Mesothelial cell of epicardium (in vitro differentiated cells): ENCODE measurements around the gene CCSER1. TPM values are rescaled to one million over a fixed set of nuclear protein-coding genes. Genes with fewer than 3 reads are reported as not detected.

Experiments used
- DNase-seq, 2 experiments: peaks; one replicate each; pipeline ENCODE4 v3.0.0; 2021; ENCODE audit warnings: low spot score in 2 of 2; ENCODE audit not compliant: unreplicated experiment in 2 of 2
- H3K27ac Mint-ChIP-seq: 2 replicates; pipeline ENCODE4 v1.8.0; 2021; ENCODE audit warnings: mixed read lengths
- H3K27me3 Mint-ChIP-seq: 2 replicates; pipeline ENCODE4 v1.8.0; 2021; ENCODE audit warnings: low read depth, mixed read lengths
- H3K36me3 Mint-ChIP-seq: 2 replicates; pipeline ENCODE4 v1.8.0; 2021; ENCODE audit warnings: mixed read lengths
- H3K4me1 Mint-ChIP-seq: 2 replicates; pipeline ENCODE4 v1.8.0; 2021; ENCODE audit warnings: mixed read lengths
- H3K4me3 Mint-ChIP-seq: 2 replicates; pipeline ENCODE4 v1.8.0; 2021; ENCODE audit warnings: mild to moderate bottlenecking, moderate library complexity, mixed read lengths
- H3K9me3 Mint-ChIP-seq: 2 replicates; pipeline ENCODE4 v1.8.0; 2021; ENCODE audit warnings: mixed read lengths
- total RNA-seq: library from RNA; stranded (reverse); gene quantifications from 3 replicates; pipeline ENCODE4 v1.2.1, GENCODE V29; 2021
- TF ChIP-seq, protein P1 (sequence below): fragments of 200-600 bp; sonication (generic); IDR thresholded peaks from one replicate; pipeline ENCODE4 v1.5.0; 2021; ENCODE audit warnings: antibody characterized with exemption; ENCODE audit not compliant: unreplicated experiment

The CCSER1 gene
- total RNA-seq, 1 donor from 2014 or later: 7.2 TPM

DNA sequence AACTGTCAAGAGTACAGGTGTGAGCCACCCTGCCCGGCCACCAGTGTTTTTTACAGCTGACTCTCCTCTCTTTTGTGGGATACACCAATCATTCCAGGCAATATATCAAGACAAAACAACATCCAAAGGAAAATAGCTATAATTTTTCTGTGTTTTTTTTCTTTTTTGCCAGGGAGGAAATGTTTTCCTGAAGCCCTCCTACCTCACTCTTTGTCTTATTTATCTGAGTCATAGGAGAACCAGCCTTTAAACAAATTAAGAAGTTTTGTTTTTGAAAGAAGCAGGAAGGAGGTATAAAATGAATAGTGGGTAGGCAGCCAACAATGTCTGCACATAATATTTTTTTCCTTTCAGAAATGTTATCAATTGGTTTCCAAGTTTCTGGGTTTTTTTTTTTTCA, 493.9 kb downstream of the CCSER1 start:
- Mint-ChIP-seq H3K4me1 (peaks cover 35% of the 10 kb centered on the region), H3K27me3 (no peaks in the 10 kb centered on the region), H3K4me3 (no peak overlapping the region), H3K27ac (no peak overlapping the region), H3K36me3 (no peaks in the 10 kb centered on the region), H3K9me3 (peaks cover 3% of the 10 kb centered on the region)
- TF ChIP-seq, protein P1, sequence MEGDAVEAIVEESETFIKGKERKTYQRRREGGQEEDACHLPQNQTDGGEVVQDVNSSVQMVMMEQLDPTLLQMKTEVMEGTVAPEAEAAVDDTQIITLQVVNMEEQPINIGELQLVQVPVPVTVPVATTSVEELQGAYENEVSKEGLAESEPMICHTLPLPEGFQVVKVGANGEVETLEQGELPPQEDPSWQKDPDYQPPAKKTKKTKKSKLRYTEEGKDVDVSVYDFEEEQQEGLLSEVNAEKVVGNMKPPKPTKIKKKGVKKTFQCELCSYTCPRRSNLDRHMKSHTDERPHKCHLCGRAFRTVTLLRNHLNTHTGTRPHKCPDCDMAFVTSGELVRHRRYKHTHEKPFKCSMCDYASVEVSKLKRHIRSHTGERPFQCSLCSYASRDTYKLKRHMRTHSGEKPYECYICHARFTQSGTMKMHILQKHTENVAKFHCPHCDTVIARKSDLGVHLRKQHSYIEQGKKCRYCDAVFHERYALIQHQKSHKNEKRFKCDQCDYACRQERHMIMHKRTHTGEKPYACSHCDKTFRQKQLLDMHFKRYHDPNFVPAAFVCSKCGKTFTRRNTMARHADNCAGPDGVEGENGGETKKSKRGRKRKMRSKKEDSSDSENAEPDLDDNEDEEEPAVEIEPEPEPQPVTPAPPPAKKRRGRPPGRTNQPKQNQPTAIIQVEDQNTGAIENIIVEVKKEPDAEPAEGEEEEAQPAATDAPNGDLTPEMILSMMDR: no peak
- DNase-seq: no peak

DNA sequence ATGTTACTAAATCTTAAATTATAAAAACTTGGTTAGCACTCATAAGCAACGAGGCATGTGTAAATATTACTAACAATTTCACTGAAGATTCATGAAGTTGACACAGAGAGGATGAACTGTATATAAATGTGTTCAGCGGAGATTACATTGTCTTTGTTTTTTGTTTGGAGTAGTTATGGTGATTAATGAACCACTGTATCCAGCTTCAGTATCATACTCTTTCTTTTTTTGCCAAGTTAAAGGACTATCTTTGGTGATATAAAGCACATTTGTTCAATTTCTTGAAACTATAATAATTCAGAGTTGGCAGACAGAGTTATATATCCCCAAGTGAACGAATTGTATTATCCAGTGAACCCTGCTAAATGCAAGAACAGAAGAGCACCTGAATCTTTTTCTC, 497.6 kb downstream of the CCSER1 start:
- H3K4me3 Mint-ChIP-seq: no peak overlapping the region
- peaks cover 3% of the 10 kb centered on the region for H3K9me3 Mint-ChIP-seq
- no peak overlapping the region for H3K27ac Mint-ChIP-seq
- no peaks in the 10 kb centered on the region for H3K36me3 Mint-ChIP-seq
- peaks cover 30% of the 10 kb centered on the region for H3K4me1 Mint-ChIP-seq
- TF ChIP-seq, protein P1: no peak
- no peak for DNase-seq
- H3K27me3 Mint-ChIP-seq: no peaks in the 10 kb centered on the region

DNA sequence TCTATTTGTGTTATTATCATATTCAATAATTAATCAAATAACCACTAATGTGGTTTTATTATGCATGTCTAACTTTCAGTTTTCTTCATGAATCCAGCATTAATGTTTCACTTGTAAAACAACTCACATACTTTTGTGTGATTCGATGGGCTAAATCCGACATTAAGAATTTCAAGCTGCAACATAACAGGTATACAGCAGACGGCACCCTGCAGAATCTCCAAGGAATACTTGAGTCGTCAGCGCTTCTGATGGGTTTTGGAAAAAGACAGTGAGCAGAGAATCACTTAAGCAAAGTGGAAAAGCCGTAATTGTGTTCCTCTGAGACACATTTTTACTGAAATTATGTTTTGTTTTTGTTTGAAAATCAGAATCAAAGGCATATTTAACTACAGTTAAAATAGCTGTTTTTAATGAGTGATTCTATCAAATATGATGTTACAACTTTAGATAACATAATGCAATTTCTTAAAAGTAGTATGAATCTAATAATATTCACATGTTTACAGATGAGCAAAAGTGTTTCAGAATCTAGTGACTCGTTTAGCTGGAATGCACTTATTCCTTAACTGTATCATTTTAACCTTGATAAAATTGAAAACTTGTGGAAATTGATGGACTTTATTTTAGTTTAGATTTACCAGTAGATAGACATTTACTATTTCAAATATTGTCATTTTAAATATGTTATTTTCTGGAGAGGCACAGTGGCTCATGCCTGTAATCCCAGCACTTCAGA, 514.8 kb downstream of the CCSER1 start:
- Mint-ChIP-seq H3K9me3 (peaks cover 4% of the 10 kb centered on the region), H3K36me3 (no peaks in the 10 kb centered on the region), H3K27ac (no peak overlapping the region), H3K27me3 (no peaks in the 10 kb centered on the region), H3K4me1 (no peaks in the 10 kb centered on the region), H3K4me3 (no peak overlapping the region)
- no peak for DNase-seq
- TF ChIP-seq, protein P1: no peak

DNA sequence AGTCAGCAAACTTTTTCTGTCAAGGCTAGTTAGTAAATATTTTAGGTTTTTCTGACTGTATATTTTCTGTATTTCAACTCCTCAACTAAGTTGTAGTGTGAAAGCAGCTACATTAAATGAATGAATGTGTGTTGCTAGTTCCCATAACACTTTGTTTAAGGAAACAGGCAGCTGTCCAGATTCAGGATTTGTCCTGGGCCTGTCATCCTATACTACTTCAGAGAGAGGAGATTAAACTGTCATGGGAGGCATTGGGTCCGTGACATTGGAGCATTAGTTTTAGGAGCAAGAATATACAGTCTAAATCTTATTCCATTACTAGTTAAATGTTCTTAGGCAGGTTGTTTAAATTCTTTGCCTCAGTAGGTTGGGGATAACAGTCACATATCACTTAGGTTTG, 516.0 kb downstream of the CCSER1 start:
- TF ChIP-seq, protein P1: no peak
- no peaks in the 10 kb centered on the region for H3K36me3 Mint-ChIP-seq
- H3K27ac Mint-ChIP-seq: no peak overlapping the region
- no peaks in the 10 kb centered on the region for H3K9me3 Mint-ChIP-seq
- no peak overlapping the region for H3K4me3 Mint-ChIP-seq
- no peaks in the 10 kb centered on the region for H3K4me1 Mint-ChIP-seq
- no peak for DNase-seq
- no peaks in the 10 kb centered on the region for H3K27me3 Mint-ChIP-seq

DNA sequence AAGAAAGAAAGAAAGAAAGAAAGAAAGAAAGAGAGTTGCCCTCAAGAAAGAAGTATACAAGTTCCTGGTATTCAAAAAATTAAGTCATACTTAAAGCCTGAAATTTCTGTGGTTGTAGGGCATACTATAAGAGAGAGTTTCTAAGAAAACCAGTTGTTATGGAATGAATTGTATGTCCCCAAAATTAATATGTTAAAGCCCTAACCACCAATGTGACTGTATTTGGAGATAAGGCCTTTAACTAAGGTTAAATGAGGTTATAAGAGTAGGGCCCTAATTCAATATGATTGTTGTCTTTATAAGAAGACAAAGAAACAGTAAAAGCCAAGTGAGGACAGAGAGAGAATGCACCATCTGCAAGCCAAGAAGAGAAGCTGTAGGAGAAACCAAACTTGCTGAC, 521.1 kb downstream of the CCSER1 start:
- TF ChIP-seq, protein P1: no peak
- no peak overlapping the region for H3K27ac Mint-ChIP-seq

DNA sequence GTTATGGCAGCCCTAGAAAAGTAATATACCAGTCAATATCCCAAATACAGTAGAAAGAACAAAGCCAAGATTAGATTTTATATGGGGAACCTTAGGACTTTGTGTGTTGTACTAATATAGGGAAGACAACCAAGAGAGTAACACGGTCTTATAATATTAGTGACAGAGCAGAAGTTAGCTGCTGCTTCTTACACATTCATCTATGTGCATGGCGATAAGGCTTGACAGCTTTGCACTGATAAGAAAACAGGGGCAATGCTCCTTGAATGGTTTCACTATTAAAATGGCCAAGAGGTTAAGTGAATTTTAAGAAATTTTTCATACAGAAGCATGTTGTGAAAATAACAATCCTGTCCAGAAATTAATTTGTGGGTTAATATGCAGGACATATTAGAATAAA, 521.6 kb downstream of the CCSER1 start:
- Mint-ChIP-seq H3K4me3 (no peak overlapping the region), H3K4me1 (peaks cover 6% of the 10 kb centered on the region), H3K9me3 (peaks cover 2% of the 10 kb centered on the region), H3K27ac (no peak overlapping the region), H3K27me3 (no peaks in the 10 kb centered on the region), H3K36me3 (no peaks in the 10 kb centered on the region)
- TF ChIP-seq, protein P1: no peak
- no peak for DNase-seq

More for the DNA sequence above, 521.1 kb downstream of the CCSER1 start:
- Mint-ChIP-seq H3K27me3 (no peaks in the 10 kb centered on the region), H3K36me3 (no peaks in the 10 kb centered on the region), H3K9me3 (no peaks in the 10 kb centered on the region), H3K4me3 (no peak overlapping the region), H3K4me1 (peaks cover 6% of the 10 kb centered on the region)
- no peak for DNase-seq
